Ascending aorta (tissue), 2 donors: ENCODE results near the gene ATP2B3. TPM values are rescaled to one million over a fixed set of nuclear protein-coding genes. Genes with fewer than 3 reads are reported as not detected.

Source experiments
- DNase-seq, 2 donors: peaks; one replicate each; pipeline ENCODE4 v3.0.0-alpha.2; 2019; ENCODE audit warnings: low spot score in 2 of 2
- H3K27ac ChIP-seq, 2 donors: fragments of 200-600 bp; sonication (generic); one replicate each; pipeline ENCODE4 v1.5.1; 2016 to 2017; ENCODE audit warnings: mild to moderate bottlenecking in 1 of 2
- H3K27me3 ChIP-seq: fragments of 200-600 bp; sonication (generic); one replicate; pipeline ENCODE4 v1.5.1; 2017
- H3K36me3 ChIP-seq, 2 donors: fragments of 200-600 bp; sonication (generic); one replicate each; pipeline ENCODE4 v1.5.1; 2016
- H3K4me1 ChIP-seq, 2 donors: fragments of 200-600 bp; sonication (generic); one replicate each; pipeline ENCODE4 v1.5.1; 2016 to 2017; ENCODE audit warnings: mild to moderate bottlenecking in 1 of 2
- H3K4me3 ChIP-seq, 2 donors: fragments of 200-600 bp; sonication (generic); one replicate each; pipeline ENCODE4 v1.5.1; 2016 to 2017; ENCODE audit warnings: mild to moderate bottlenecking in 1 of 2
- H3K9me3 ChIP-seq, 2 donors: fragments of 200-600 bp; sonication (generic); one replicate each; pipeline ENCODE4 v1.5.1; 2016
- intact Hi-C: fragments of 100-400 bp; cut with DNase I; formaldehyde crosslinking; loops from one replicate; pipeline ENCODE4 v1.15.1; 2023
- total RNA-seq: library from RNA; depleted of rRNA; stranded (reverse); fragments of >200 nt; gene quantifications from one replicate; pipeline ENCODE4 v1.1.0, GENCODE V29; 2016
- TF ChIP-seq, protein P1 (sequence below), 3 experiments: fragments of 200-600 bp in 2 of 3; fragments of 450-650 bp in 1 of 3; sonication (generic) in 2 of 3; IDR thresholded peaks; one replicate each; pipeline ENCODE4 v1.5.1; 2016 to 2019; ENCODE audit warnings: antibody characterized with exemption in 3 of 3, mild to moderate bottlenecking in 1 of 3, moderate library complexity in 1 of 3

ATP2B3 gene
- total RNA-seq, 1 donor from 2014 or later = 0.32 TPM

DNA sequence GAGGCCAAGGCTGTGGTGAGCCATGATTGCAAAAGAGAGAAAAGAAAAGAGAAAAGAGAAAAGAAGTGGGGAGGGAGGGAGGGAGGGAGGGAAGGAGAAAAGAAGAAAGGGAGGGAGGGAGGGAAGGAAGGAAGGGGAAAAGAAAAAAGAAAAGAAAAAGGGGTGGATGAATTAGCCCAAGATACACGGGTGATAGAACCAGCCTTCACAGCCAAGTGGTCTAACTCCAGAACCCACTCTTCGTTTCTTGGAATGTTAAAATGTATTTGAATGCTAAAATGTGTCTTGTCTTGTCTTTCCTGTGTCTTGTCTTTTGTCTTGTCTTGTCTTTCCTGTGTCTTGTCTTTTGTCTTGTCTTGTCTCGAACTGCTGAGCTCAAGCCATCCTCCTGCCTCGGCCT is 68.4 kb downstream of the ATP2B3 start:
- TF ChIP-seq, protein P1, sequence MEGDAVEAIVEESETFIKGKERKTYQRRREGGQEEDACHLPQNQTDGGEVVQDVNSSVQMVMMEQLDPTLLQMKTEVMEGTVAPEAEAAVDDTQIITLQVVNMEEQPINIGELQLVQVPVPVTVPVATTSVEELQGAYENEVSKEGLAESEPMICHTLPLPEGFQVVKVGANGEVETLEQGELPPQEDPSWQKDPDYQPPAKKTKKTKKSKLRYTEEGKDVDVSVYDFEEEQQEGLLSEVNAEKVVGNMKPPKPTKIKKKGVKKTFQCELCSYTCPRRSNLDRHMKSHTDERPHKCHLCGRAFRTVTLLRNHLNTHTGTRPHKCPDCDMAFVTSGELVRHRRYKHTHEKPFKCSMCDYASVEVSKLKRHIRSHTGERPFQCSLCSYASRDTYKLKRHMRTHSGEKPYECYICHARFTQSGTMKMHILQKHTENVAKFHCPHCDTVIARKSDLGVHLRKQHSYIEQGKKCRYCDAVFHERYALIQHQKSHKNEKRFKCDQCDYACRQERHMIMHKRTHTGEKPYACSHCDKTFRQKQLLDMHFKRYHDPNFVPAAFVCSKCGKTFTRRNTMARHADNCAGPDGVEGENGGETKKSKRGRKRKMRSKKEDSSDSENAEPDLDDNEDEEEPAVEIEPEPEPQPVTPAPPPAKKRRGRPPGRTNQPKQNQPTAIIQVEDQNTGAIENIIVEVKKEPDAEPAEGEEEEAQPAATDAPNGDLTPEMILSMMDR (IDR thresholded peaks at IDR 0.05) = no peak
- no peak overlapping the region for H3K27ac ChIP-seq
- H3K27me3 ChIP-seq = no peaks in the 10 kb centered on the region
- no peaks in the 10 kb centered on the region for H3K9me3 ChIP-seq
- DNase-seq = no peak
- peaks cover 13 to 21% of the 10 kb centered on the region in 2 donors for H3K36me3 ChIP-seq
- intact Hi-C loops = no loop called here
- no peak overlapping the region for H3K4me3 ChIP-seq
- H3K4me1 ChIP-seq = no peaks in the 10 kb centered on the region

DNA sequence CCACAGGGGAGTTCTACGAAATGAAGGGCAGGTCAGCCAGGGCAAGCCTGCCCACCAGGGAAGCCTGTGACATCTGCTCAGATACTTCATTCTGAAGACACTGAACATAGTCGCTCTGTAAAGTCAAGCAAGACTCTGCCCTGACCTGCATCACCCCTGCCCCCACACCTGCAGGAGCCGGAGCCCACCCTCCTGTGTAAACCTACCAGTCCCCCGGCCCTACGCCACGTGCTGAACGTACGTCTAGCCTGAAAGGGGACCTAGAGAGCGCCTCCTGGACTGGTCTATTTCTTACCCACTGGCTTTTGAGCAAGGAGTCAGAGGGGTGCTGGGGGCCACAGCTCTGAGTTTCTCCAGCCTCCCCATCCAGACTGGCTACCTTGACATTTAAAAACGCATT is 69.9 kb downstream of the ATP2B3 start:
- H3K27me3 ChIP-seq = no peaks in the 10 kb centered on the region
- H3K9me3 ChIP-seq = no peaks in the 10 kb centered on the region
- DNase-seq = no peak
- no peak overlapping the region for H3K27ac ChIP-seq
- peaks cover 13 to 26% of the 10 kb centered on the region in 2 donors for H3K36me3 ChIP-seq
- intact Hi-C loops = no loop called here
- TF ChIP-seq, protein P1 (IDR thresholded peaks at IDR 0.05) = no peak
- H3K4me3 ChIP-seq = no peak overlapping the region
- H3K4me1 ChIP-seq = no peaks in the 10 kb centered on the region

DNA sequence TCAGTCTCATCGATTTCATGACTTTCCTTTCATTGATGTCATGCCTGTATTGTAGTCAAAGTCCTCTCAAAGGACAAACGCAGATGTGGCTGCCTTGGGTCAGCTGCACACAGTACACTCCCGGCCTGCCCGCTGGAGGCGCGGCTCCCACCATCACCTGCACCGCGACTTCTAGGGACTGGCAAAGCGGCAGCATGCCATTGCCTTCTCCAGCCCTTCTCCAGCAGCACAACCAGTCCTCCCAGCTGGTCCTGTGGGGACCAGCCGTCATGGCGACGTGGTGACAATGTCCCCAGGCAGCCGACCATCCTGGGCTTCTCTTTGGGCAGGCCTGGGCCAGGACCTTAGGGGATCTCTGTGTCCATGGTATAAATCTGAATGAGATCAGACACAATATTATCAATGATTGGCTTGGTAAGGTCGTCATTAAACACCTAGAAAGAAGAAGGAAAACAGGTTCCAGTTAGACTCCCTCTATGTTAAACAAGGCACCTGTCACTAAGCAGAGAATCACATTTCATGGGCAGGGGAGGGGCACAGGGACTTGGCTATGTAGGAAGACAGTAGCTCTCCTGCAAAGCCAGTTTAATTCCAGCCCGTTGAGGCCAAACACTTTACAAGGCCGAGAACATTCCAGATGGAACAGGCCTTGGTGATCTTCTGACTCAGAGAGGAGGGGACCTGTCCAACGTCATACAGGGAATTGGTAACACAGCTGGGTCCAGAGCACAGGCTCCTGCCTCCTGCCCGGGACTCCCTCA is 70.8 kb downstream of the ATP2B3 start:
- no peaks in the 10 kb centered on the region for H3K4me1 ChIP-seq
- no peaks in the 10 kb centered on the region for H3K27me3 ChIP-seq
- no peak overlapping the region for H3K4me3 ChIP-seq
- H3K36me3 ChIP-seq = peaks cover 17 to 27% of the 10 kb centered on the region in 2 donors
- H3K27ac ChIP-seq = no peak overlapping the region
- TF ChIP-seq, protein P1 (IDR thresholded peaks at IDR 0.05) = no peak
- intact Hi-C loops = no loop called here
- H3K9me3 ChIP-seq = no peaks in the 10 kb centered on the region
- no peak for DNase-seq

DNA sequence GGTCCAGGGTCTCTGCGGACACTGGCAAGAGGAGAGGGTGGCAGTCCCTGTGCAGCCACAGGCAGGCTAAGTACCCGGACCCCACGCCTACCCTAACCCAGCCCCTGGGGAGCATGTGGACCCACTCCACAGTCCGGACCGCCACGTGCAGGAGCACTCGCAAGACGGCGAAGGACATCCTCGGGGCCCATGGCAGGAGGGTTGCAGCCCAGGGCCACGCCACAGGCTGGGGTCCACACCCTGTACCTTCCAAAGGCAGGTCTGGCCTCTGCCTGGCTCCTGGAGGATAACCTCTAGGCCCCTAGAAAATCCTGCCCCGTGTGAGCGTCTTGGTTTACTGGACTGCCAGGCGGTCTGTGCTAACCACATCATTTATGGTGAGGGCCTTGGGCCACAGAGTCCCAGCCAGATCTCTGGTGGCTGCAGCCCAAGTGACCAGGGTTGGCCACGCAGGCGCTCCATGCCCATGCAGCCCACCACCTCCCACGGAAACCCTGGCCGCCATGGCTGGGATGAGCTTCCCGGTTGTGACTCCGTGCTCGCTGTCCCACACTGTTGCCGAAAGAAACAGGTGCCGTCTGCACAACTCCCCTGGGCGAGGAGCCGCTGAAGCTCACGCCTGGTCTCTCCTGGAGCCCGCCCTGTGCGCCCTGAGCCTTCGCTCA is 71.5 kb downstream of the ATP2B3 start:
- DNase-seq = no peak
- TF ChIP-seq, protein P1 (IDR thresholded peaks at IDR 0.05) = no peak
- no peaks in the 10 kb centered on the region for H3K9me3 ChIP-seq
- no peaks in the 10 kb centered on the region for H3K4me1 ChIP-seq
- intact Hi-C loops = no loop called here
- H3K36me3 ChIP-seq = peaks cover 17 to 32% of the 10 kb centered on the region in 2 donors
- H3K27ac ChIP-seq = no peak overlapping the region
- no peak overlapping the region for H3K4me3 ChIP-seq
- no peaks in the 10 kb centered on the region for H3K27me3 ChIP-seq

DNA sequence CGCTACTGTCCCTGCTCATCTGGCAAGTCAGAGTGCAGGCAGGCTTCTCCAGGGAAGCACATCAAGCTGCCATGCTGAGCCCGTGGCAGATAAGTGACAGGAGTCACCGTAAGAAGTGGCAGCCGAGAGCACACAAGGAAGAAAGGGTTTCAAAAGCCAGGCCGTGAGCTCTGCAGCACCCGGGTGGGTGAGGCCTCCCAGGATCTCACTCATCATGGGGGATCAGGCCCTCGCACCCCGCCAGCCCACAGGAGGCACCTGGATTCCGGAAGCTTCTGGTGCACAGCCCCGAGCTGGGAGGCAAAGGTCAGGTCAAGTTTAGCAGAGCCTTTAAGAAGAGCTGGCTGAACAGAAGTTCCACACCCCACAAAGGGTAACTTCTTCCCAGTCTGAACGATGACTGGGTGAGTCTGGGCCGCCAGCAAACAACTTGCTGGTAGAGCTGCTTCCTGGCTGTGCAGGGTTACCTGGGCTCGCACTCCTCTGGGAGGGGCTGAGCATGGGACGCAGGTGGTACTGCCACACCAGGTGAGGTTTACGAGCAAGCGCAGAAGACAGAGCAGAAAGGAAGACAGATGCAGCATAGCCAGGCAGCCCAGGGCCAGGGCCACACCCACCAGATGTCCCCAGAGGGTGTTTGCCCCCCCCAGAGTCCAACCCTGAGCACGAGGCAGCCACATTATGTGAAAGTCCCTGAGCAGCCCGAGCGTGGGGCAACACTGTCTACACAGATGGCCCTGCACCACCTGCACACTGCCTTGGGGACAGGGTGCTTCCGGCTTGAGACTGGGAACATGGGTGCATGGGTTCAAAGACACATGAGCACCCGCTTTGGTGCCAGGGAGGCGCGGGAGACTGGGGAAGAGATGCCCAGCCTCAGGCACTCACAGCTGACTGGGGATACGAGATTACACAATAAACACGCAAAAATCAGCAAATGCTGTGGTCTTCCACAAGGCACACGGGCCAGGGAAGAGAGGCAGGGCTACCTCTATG is 73.8 kb downstream of the ATP2B3 start:
- DNase-seq = no peak
- TF ChIP-seq, protein P1 (IDR thresholded peaks at IDR 0.05) = no peak
- Histone ChIP-seq H3K4me1 (no peaks in the 10 kb centered on the region), H3K27me3 (no peaks in the 10 kb centered on the region), H3K27ac (no peak overlapping the region), H3K4me3 (no peak overlapping the region), H3K36me3 (peaks cover 20 to 41% of the 10 kb centered on the region in 2 donors), H3K9me3 (no peaks in the 10 kb centered on the region)
- intact Hi-C loops = no loop called here
